Tibial artery (tissue), 4 donors: Measurements from ENCODE around the gene THAP9.

Source experiments
- DNase-seq, 2 donors: peaks; one replicate each; pipeline ENCODE4 v3.0.0-alpha.2; 2019
- H3K27ac ChIP-seq, 2 donors: fragments of 200-600 bp; sonication (generic) in 1 of 2; 1 replicate in 1 of 2; 2 replicates in 1 of 2; pipeline ENCODE4 v1.5.1; 2018 to 2019; ENCODE audit warnings: mild to moderate bottlenecking in 1 of 2
- H3K27me3 ChIP-seq, 2 donors: fragments of 200-600 bp; sonication (generic) in 1 of 2; one replicate each; pipeline versions ENCODE4 v1.5.1 to v1.6.0; 2016 to 2019
- H3K36me3 ChIP-seq, 3 donors: fragments of 200-600 bp; sonication (generic) in 2 of 3; one replicate each; pipeline ENCODE4 v1.5.1; 2016 to 2019; ENCODE audit warnings: mild to moderate bottlenecking in 2 of 3
- H3K4me1 ChIP-seq, 4 donors: fragments of 200-600 bp; sonication (generic) in 2 of 4; 1 replicate in 3 of 4; 2 replicates in 1 of 4; pipeline ENCODE4 v1.5.1; 2016 to 2019
- H3K4me3 ChIP-seq, 2 donors: fragments of 200-600 bp; sonication (generic) in 1 of 2; 1 replicate in 1 of 2; 2 replicates in 1 of 2; pipeline ENCODE4 v1.5.1; 2018 to 2019; ENCODE audit warnings: mild to moderate bottlenecking in 2 of 2
- H3K9me3 ChIP-seq, 3 donors: fragments of 200-600 bp; sonication (generic) in 1 of 3; one replicate each; pipeline ENCODE4 v1.5.1; 2016 to 2019
- CTCF ChIP-seq, 2 experiments: fragments of 200-600 bp in 1 of 2; fragments of 450-650 bp in 1 of 2; IDR thresholded peaks; one replicate each; pipeline ENCODE4 v1.5.1; 2017 to 2019; ENCODE audit warnings: antibody characterized with exemption in 2 of 2, mild to moderate bottlenecking in 1 of 2, moderate library complexity in 1 of 2
- intact Hi-C: fragments of 100-400 bp; cut with DNase I; formaldehyde crosslinking; loops from one replicate; pipeline ENCODE4 v1.15.0; 2023; ENCODE audit warnings: low total_unique reads

Gene THAP9

GRCh38 chr4:82921795-82922194 is 21.3 kb downstream of the THAP9 start:
- peaks cover 3 to 15% (median 7%) of the 10 kb centered on the region in 3 donors for H3K36me3 ChIP-seq
- no peak overlapping the region for H3K4me3 ChIP-seq
- intact Hi-C loops, result no loop called here
- no peak for DNase-seq
- no peaks in the 10 kb centered on the region for H3K4me1 ChIP-seq
- no peak overlapping the region for H3K27ac ChIP-seq
- no peak for TF ChIP-seq CTCF (IDR thresholded peaks at IDR 0.05)
- H3K9me3 ChIP-seq, result no peaks in the 10 kb centered on the region
- H3K27me3 ChIP-seq, result no peaks in the 10 kb centered on the region

- H3K4me1 ChIP-seq, result no peaks in the 10 kb centered on the region
- no peak for TF ChIP-seq CTCF (IDR thresholded peaks at IDR 0.05)
- H3K4me3 ChIP-seq, result no peak overlapping the region
- no peaks in the 10 kb centered on the region for H3K27me3 ChIP-seq
- intact Hi-C loops, result no loop called here
- no peaks in the 10 kb centered on the region for H3K9me3 ChIP-seq
- no peak for DNase-seq
- H3K36me3 ChIP-seq, result peaks cover 5 to 42% (median 14%) of the 10 kb centered on the region in 3 donors
- no peak overlapping the region for H3K27ac ChIP-seq
Measured at GRCh38 chr4:82930848-82931755, 30.6 kb downstream of the THAP9 start.

- H3K27ac ChIP-seq, result no peak overlapping the region
- H3K4me1 ChIP-seq, result no peaks in the 10 kb centered on the region
- TF ChIP-seq CTCF (IDR thresholded peaks at IDR 0.05), result no peak
- no peak for DNase-seq
- H3K4me3 ChIP-seq, result no peak overlapping the region
- intact Hi-C loops, result no loop called here
- peaks cover 38 to 64% (median 39%) of the 10 kb centered on the region in 3 donors for H3K36me3 ChIP-seq
- no peaks in the 10 kb centered on the region for H3K9me3 ChIP-seq
- no peaks in the 10 kb centered on the region for H3K27me3 ChIP-seq
Measured at GRCh38 chr4:82934441-82934840, 33.9 kb downstream of the THAP9 start.

GRCh38 chr4:82939414-82939813 is 38.9 kb downstream of the THAP9 start:
- no peak for TF ChIP-seq CTCF (IDR thresholded peaks at IDR 0.05)
- Histone ChIP-seq H3K27me3 (no peaks in the 10 kb centered on the region), H3K4me3 (no peak overlapping the region), H3K9me3 (no peaks in the 10 kb centered on the region), H3K4me1 (no peaks in the 10 kb centered on the region), H3K27ac (no peak overlapping the region), H3K36me3 (peaks cover 24 to 75% (median 46%) of the 10 kb centered on the region in 3 donors)
- no peak for DNase-seq
- intact Hi-C loops, result no loop called here

GRCh38 chr4:82947498-82947897 is 47.0 kb downstream of the THAP9 start:
- H3K4me3 ChIP-seq, result no peak overlapping the region
- H3K9me3 ChIP-seq, result no peaks in the 10 kb centered on the region
- peaks cover 0 to 10% (median 7%) of the 10 kb centered on the region in 3 donors for H3K36me3 ChIP-seq
- no peaks in the 10 kb centered on the region for H3K27me3 ChIP-seq
- DNase-seq, result no peak
- TF ChIP-seq CTCF (IDR thresholded peaks at IDR 0.05), result no peak
- intact Hi-C loops, result no loop called here
- no peak overlapping the region for H3K27ac ChIP-seq
- H3K4me1 ChIP-seq, result peaks cover 0 to 9% (median 0%) of the 10 kb centered on the region in 4 donors
